HG03575 (cell line): Measurements from ENCODE around the gene NPAS3.

ENCODE experiments used
- ATAC-seq: cut with Tn5 transposase; IDR thresholded peaks from one replicate; pipeline ENCODE4 v1.9.1; 2021; ENCODE audit not compliant: unreplicated experiment, insufficient number of reproducible peaks, low FRiP score; ENCODE audit errors: extremely low read depth

Gene NPAS3

DNA sequence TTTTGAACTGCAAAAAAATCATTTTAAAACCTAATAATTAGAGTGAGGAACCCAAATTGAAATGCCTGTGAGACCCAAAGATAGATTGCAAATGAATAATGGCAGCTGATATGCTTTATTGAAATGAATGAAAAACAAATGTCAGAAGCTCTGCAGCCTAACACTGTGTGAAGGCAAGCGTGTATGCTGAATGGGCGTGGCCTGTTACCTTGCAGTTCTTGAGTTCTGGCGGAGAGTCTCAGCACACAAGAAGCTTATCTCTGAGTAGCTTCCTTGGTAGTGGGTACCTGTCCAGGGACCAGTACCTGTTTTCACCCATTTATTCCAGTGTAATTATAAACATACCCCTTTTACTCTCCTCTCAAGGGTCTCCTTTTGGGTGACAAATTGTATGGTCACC lies 341.2 kb downstream of the NPAS3 start:
- ATAC-seq, result no peak

DNA sequence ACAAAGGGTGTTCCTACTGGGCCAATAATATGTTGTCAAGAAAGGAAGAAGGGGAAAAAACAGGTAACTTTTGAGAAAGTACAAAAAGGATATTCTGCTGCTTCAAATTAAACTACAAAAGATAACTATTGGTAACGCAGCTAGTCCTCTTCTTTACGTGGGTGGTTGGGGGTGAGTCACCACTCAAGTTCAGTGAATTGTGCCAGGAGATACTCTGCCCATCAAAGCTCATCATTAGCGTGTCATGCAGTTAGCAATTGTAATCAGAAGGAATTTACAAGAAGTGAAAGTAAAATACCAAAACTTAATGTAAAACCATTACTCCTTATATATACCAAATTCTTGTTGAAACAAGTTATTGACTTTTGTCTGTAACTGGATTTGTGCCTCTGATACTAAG lies 342.0 kb downstream of the NPAS3 start:
- ATAC-seq, result no peak

DNA sequence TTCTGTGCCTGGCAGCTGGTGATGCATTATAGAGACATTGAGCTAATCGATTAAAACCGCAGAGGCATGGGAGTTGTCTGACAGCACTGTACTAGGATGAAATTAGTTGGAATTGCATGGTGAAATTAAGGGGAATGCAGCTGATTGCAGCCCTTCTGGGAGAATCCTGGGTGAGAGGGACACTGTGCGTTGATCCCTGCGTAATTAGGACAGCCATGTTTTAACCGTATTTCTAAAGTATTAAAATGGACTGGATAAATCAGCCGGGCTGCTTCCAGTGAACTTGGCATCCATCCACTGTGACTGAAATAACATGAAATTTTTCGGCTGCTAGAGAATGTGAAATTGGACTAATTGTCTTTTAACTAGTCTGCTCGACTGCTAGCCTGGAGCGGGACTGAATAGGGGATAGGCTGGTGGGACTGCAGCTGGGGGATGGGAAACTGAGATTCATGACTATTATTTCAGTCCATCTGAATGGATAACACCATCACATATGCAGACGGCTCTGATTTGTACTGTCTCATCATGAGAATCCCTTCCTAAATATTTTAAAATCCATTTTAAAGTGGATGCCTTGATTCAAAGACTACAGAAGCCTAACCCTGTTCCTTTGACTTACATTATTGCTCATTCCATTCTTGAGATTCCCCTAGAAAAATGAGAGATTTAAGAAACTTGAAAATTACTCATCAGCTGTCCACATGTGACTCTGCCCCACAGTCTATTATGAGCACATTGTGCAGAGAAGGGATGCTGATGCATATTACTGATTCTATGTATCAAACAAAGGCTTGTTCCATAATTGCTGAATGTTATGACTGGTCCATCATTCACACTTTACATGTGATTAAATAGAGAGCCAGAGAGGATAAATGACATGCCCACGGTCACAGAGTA lies 343.9 kb downstream of the NPAS3 start:
- no peak for ATAC-seq

DNA sequence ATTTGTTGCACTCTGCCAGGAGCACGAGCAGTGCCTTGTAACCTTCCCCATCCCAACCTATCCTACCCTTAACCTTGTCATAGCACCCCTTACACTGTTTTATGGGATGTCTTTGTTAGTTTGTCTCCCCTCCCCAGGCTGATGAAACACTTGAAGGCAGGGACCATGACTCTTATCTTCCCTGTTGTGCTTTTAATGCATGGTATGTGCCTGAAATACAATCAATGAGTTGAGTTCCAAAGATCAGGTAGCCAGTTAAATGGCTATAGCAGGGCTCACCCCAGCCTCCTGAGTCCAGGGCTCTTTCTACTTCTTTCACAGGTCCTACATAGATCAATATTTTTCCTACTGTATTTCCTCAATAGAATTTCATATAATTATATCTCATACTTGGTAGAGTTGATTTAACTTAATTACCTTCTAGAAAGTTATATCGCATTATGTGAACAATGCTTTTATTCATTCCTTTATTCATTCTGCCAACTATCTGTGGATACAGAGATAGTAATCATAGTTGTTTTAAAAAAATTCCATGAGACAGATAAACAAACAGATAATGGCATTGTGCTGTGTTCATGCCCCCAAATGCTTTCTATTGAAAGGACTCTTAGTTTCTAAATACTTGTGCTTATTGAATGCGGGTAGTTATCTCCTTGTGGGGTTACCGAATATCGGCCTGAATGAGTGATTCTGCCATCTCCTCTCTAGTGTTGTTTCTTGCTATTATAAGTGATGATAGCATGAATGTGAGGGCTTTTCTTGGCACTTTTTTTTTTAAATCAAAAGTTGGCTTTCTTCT lies 347.4 kb downstream of the NPAS3 start:
- no peak for ATAC-seq

DNA sequence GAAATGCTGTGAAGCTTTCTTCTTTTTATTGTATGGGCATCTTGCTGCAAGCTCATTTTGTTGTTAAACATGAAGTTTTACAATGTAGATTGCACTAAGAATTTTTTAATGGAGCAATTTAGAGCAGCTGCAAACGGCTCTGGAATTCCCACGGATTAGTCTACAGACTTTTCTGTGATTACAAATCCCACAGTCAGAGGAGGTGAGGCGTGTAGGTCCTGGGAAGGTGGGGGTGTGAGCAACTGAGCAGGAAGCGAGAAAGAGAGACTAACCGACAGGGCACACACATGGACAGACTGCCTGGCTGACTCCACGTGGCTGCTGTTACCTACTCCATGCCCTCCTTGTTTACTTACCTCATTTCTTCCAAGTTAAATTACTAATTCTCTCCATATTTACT lies 348.5 kb downstream of the NPAS3 start:
- ATAC-seq, result no peak

- no peak for ATAC-seq
Measured at GRCh38 chr14:33290641-33291040, 352.0 kb downstream of the NPAS3 start.

GRCh38 chr14:33291529-33292104 lies 352.9 kb downstream of the NPAS3 start:
- no peak for ATAC-seq

GRCh38 chr14:33294419-33294818 lies 355.7 kb downstream of the NPAS3 start:
- no peak for ATAC-seq

DNA sequence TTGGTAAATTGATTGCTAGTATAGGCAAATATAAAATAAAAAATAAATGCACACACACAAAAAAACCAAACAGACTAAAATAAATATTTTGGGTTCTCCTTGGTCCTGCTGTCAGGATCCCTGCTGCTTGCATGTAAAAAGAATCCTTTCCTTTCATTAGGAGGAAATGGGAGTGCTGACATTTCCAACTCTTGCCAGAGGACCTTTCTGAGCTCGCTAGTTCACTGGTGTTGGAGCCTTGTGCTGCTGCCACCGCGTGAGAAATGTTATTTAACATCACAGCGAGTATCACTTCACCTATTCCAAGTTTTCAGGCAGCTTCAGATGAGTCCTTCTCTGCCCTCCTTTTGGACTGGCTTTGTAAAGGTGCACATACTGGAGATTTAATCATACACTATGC lies 358.9 kb downstream of the NPAS3 start:
- ATAC-seq, result no peak

DNA sequence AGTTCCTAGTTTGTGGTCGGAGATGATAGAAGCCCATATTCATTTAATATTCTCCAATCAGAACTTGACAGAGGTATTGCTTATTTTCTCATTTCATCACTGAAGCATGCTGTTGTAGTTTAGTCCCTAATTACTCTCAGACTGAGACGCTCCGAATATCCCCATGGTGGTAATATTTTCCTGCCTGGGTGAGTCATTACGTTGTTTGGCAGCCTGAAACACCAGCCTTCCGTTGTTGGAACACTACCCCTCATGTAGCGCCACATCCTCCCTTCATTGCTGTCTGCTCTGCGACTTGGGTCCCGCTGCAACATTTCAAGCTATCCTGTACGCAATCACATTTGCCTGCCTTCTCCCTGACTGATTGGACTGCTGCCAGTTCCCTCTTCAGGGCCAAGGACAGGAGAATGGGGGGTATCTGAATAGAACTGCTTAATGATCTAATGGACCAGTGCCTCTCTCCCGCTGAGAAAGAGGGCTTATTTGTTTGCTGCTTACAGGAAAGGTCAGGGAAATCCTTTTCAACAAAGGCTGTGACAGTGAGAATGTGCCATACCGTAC lies 369.1 kb downstream of the NPAS3 start:
- no peak for ATAC-seq

DNA sequence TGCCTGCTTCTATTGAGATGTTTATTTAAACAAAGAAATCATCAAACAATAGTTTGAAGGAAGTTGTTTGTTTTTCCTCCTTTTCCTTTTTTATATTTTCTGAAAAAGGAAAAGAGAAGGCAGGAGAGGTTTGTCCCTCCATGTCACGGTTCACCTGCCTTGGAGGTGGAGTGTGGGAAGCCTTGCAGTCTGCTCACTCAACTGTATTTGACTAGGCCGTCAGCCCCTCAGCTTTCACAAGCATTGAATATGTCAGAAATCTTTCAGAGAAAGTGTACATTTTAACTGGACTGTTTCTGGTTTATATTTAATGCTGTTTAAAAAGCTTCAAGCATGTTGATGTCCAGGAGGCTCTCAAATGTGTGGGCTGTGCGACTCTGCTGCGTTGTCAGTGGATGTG lies 370.4 kb downstream of the NPAS3 start:
- no peak for ATAC-seq

DNA sequence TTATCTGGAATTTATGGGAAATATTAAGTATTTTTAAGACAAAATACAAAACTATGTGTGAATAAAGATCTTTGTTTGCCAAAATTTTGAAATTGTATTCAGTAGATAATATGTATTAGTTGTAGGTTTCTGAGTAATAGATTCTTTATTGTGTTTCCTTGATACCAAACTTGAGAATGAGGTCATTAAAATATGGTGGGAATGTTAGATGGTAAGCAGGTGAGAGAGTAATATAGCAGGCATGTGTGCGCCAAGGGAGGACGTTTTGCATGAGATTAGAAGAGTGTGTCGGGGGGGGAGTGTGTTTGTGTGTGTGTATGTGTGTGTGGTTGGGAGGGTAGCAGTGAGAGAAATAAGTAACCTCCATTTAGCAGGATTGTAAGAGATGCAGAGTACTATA lies 376.5 kb downstream of the NPAS3 start:
- no peak for ATAC-seq

GRCh38 chr14:33315721-33316120 lies 377.0 kb downstream of the NPAS3 start:
- ATAC-seq, result no peak

GRCh38 chr14:33317675-33318074 lies 379.0 kb downstream of the NPAS3 start:
- no peak for ATAC-seq

DNA sequence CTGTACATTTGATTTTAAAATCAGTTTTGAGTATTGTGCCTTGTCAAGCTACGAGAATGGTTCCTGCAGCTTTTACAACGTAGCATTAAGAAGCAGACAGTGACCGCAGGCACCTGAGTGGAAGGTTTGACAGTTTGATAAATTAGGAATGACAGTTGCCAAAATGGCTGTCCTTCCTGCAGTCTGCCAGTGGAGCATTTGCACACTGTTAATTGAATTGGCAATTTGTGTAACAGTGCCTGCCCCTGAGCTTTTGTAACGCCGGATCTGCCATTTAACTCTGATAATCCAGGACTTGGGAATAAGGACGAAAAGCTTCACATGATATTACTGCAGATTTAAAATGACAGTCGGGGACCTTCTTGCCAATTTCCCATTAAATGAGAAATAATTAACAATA lies 385.3 kb downstream of the NPAS3 start:
- ATAC-seq, result no peak

DNA sequence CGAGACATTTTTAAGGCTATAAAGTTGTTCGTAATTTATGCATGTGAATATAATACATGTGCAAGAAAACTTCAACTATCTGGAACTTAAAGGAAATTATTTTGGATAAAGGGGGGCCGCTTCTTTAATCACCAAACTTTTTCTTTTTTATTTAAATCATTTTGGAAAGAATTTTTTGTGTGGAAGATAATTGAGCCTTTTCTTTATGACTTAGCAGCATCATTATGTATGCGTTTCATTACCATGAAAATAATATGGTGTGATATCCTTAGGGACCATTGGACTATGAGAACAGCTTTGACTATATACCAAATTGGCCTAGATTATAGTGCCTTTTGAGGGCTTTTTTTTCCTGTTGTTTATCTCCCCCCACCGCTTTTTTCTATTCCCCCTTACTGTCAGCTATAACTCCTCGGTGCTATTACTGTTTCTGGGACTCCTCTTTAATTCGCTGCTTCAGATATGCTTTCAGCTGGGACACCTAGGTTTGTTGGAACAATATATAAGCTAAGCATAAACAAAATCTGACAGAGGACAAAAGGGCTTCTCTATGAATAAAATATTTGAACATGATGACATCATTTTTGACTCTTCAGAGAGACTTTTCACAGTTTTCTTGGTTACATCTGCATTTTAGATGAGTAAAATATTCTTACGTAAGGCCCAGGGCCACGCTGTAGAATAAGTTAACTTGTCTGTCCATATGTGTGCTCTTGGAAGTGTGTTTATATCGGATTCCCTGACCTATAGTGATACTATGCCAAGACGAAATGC lies 392.7 kb downstream of the NPAS3 start:
- no peak for ATAC-seq

DNA sequence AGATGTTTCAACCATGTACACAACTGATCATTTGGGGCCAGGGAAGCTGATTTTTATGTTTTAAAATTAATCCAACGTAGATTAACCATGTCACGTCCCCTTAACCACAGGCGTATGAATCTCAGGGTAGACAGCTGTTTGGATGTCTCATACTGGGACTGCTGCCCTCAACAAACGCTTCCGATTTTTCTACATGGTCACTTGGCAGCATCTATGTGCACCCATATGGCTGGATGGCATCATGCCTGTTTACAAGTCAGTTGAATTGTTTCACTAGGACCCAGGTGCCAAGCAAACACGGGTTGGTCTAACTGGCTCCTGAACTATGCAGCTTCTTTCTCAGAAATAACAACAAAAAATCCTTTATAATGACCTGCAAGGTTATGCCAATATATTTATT lies 393.8 kb downstream of the NPAS3 start:
- no peak for ATAC-seq

DNA sequence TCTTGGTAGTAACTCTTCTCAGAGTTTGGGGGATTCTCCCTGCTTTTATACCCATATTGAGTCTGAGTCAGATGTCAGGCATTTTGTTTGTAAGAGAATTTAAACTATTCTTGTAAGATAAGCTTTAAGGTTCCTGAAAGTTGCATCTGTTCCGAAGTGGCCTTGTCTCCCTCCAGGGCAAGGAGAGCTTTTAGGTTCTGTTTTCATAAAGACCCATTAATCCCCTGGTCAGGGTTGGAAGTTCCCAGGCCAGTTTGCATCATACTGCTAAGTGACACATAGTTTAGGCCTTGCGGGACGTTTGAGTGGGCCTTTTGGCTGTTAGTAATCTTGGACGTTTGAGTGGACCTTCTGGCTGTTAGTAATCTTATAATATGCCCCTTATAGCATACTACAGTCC lies 396.7 kb downstream of the NPAS3 start:
- ATAC-seq, result no peak
